Bronchus fibroblast of lung (primary cell): ENCODE measurements around the gene CMC4. TPM values are rescaled to one million over a fixed set of nuclear protein-coding genes. Genes with fewer than 3 reads are reported as not detected.

Experiments used
- total RNA-seq: library from RNA; depleted of rRNA; stranded (reverse); fragments of >200 nt; gene quantifications from 2 replicates; pipeline ENCODE4 v1.2.3, GENCODE V29; 2015

CMC4 gene
- 12.6 and 16.6 TPM in 2 replicates for total RNA-seq

GRCh38 chrX:155070975-155071693, at the start of gene CMC4, which contains the start of the genes BRCC3 and MTCP1:
TSS of gene CMC4 (minus strand) at chrX:155071136. CDS start at chrX:155064023, 7,113 bp downstream.
TSS of gene BRCC3 (plus strand) at chrX:155071508. CDS start at chrX:155071528, 20 bp downstream.
TSS of gene MTCP1 (minus strand) at chrX:155071136. CDS start at chrX:155066010, 5,126 bp downstream.

GRCh38 chrX:155026727-155027508, 44.0 kb downstream of the CMC4 start, which contains the start of gene FUNDC2:
TSS of gene FUNDC2 (plus strand) at chrX:155026844. CDS start at chrX:155026939, 95 bp downstream.

GRCh38 chrX:155022585-155022984, 48.4 kb downstream of the CMC4 start, which contains the start of gene F8:
TSS of gene F8 (minus strand) at chrX:155022723. CDS start at chrX:155022552, 171 bp downstream.

Other genes starting within 250 kb of the CMC4 start
- not detected in 2 replicates for gene SMIM9, start 236.5 kb downstream of the CMC4 start, total RNA-seq
- 1.5 and 2.4 TPM in 2 replicates for gene F8A1, start 184.8 kb downstream of the CMC4 start, total RNA-seq
- gene F8, start 48.4 kb downstream of the CMC4 start, total RNA-seq, result 1.0 TPM in 2 replicates
- 25.1 and 27.2 TPM in 2 replicates for gene FUNDC2, start 44.3 kb downstream of the CMC4 start, total RNA-seq
- 0.59 and 1.5 TPM in 2 replicates for gene MTCP1, start within 50 bp of the CMC4 start, total RNA-seq
- gene BRCC3, start 372 bp upstream of the CMC4 start, total RNA-seq, result 7.4 and 8.0 TPM in 2 replicates
- 48.8 and 58.5 TPM in 2 replicates for gene VBP1, start 145.3 kb upstream of the CMC4 start, total RNA-seq
- gene RAB39B, start 193.4 kb upstream of the CMC4 start, total RNA-seq, result 0.59 and 1.7 TPM in 2 replicates